Sigmoid colon (tissue), 4 donors: ENCODE measurements around the gene DPF3.

ENCODE experiments used
- EP300 ChIP-seq, 4 donors: sonication (generic); formaldehyde crosslinking; IDR thresholded peaks; one replicate each; pipeline ENCODE4 v1.6.1; 2017; ENCODE audit warnings: antibody characterized with exemption in 4 of 4
- TF ChIP-seq, protein P1 (sequence below), 4 experiments: fragments of 450-650 bp in 3 of 4; fragments of 200-600 bp in 1 of 4; IDR thresholded peaks; one replicate each; pipeline ENCODE4 v1.5.1; 2016 to 2019; ENCODE audit warnings: antibody characterized with exemption in 4 of 4, mild to moderate bottlenecking in 3 of 4, moderate library complexity in 2 of 4

- no peak for TF ChIP-seq EP300 (IDR thresholded peaks at IDR 0.05)
- TF ChIP-seq, protein P1, sequence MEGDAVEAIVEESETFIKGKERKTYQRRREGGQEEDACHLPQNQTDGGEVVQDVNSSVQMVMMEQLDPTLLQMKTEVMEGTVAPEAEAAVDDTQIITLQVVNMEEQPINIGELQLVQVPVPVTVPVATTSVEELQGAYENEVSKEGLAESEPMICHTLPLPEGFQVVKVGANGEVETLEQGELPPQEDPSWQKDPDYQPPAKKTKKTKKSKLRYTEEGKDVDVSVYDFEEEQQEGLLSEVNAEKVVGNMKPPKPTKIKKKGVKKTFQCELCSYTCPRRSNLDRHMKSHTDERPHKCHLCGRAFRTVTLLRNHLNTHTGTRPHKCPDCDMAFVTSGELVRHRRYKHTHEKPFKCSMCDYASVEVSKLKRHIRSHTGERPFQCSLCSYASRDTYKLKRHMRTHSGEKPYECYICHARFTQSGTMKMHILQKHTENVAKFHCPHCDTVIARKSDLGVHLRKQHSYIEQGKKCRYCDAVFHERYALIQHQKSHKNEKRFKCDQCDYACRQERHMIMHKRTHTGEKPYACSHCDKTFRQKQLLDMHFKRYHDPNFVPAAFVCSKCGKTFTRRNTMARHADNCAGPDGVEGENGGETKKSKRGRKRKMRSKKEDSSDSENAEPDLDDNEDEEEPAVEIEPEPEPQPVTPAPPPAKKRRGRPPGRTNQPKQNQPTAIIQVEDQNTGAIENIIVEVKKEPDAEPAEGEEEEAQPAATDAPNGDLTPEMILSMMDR (IDR thresholded peaks at IDR 0.05) = no peak
Measured at GRCh38 chr14:72736308-72736707, 157.6 kb downstream of the DPF3 start.
